T-helper 9 cell (primary cell): ENCODE data around the gene KANK2.

Experiments used
- DNase-seq: peaks from one replicate; pipeline ENCODE4 v3.0.0-alpha.2; 2020
- total RNA-seq, 2 donors: gene quantifications; one replicate each; lab custom pipeline; 2026; lab: John Stamatoyannopoulos, UW

KANK2 gene
- total RNA-seq: 0.28 to 0.48 reads per million in 2 donors

GRCh38 chr19:11197291-11198174 is at the start of gene KANK2:
Gene KANK2, minus strand, starts transcription at chr19:11197545. Its CDS starts 3,034 bp downstream, at chr19:11194511.
- peak; percentile 72 for DNase-seq

GRCh38 chr19:11246941-11247340 is 49.6 kb upstream of the KANK2 start:
- DNase-seq: no peak

GRCh38 chr19:11244846-11245589 is 47.7 kb upstream of the KANK2 start:
- DNase-seq: no peak

GRCh38 chr19:11243798-11244169 is 46.4 kb upstream of the KANK2 start:
- no peak for DNase-seq

GRCh38 chr19:11242864-11243797 is 45.8 kb upstream of the KANK2 start:
- DNase-seq: peak; percentile 83

GRCh38 chr19:11242025-11242424 is 44.7 kb upstream of the KANK2 start:
- no peak for DNase-seq

GRCh38 chr19:11240008-11240444 is 42.7 kb upstream of the KANK2 start:
- DNase-seq: no peak

GRCh38 chr19:11239377-11240000 is 42.1 kb upstream of the KANK2 start, which contains the start of gene ANGPTL8:
Gene ANGPTL8, plus strand, starts transcription at chr19:11239619. Its CDS starts 19 bp downstream, at chr19:11239638.
- DNase-seq: no peak

GRCh38 chr19:11238781-11239376 is 41.5 kb upstream of the KANK2 start:
- no peak for DNase-seq

- no peak for DNase-seq
Observed at GRCh38 chr19:11238041-11238440, 40.7 kb upstream of the KANK2 start.

- DNase-seq: no peak
Observed at GRCh38 chr19:11237321-11237720, 40.0 kb upstream of the KANK2 start.

- no peak for DNase-seq
Observed at GRCh38 chr19:11236324-11237301, 39.3 kb upstream of the KANK2 start.

- DNase-seq: no peak
Observed at GRCh38 chr19:11234486-11235075, 37.2 kb upstream of the KANK2 start.

- DNase-seq: no peak
Observed at GRCh38 chr19:11233073-11233472, 35.7 kb upstream of the KANK2 start.

GRCh38 chr19:11232555-11232954 is 35.2 kb upstream of the KANK2 start:
- DNase-seq: no peak

GRCh38 chr19:11230621-11231386 is 33.5 kb upstream of the KANK2 start:
- DNase-seq: no peak

GRCh38 chr19:11227195-11227886 is 30.0 kb upstream of the KANK2 start:
- no peak for DNase-seq

- no peak for DNase-seq
Observed at GRCh38 chr19:11226716-11227166, 29.4 kb upstream of the KANK2 start.
